ENCODE measurements around the gene SLC6A4.
"Not testable (repeated sequence)": the region's sequence is repeated elsewhere in the genome, so short reads cannot be mapped to it uniquely, and the experiment has no call there.

The SLC6A4 gene

GRCh38 chr17:30241051-30241450 lies 5.6 kb upstream of the SLC6A4 start:
- DNase-seq = no peak
- intact Hi-C loops (cut with DNase I) = no loop called here

DNA sequence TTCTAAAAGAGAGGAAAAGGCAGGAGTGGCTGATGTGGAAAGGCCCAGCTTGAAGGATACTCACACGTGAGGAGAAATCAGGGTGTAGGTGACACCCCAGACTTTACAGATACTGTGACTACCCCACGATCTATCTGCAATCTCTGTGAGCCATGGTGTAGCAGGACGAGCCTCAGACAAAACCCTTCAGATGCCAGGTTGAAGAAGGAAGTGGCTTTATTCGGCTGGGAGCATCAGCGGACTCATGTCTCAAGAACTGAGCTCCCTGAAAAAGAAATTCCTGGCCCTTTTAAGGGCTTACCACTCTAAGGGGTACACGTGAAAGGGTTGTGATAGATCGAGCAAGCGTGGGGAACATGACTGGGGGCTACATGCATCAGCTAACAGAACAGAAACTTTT lies 4.7 kb upstream of the SLC6A4 start:
- intact Hi-C loops (cut with DNase I) = no loop called here
- no peak for DNase-seq

GRCh38 chr17:30239089-30239462 lies 3.6 kb upstream of the SLC6A4 start:
- DNase-seq = no peak
- intact Hi-C loops (cut with DNase I) = no loop called here

GRCh38 chr17:30238387-30239088 lies 3.0 kb upstream of the SLC6A4 start:
- intact Hi-C loops (cut with DNase I) = no loop called here
- no peak for DNase-seq

GRCh38 chr17:30238003-30238344 lies 2.5 kb upstream of the SLC6A4 start:
- DNase-seq = no peak
- intact Hi-C loops (cut with DNase I) = no loop called here

- no peak for DNase-seq
- intact Hi-C loops (cut with DNase I) = no loop called here
These were observed 2.0 kb upstream of the SLC6A4 start for GRCh38 chr17:30237296-30238002.

DNA sequence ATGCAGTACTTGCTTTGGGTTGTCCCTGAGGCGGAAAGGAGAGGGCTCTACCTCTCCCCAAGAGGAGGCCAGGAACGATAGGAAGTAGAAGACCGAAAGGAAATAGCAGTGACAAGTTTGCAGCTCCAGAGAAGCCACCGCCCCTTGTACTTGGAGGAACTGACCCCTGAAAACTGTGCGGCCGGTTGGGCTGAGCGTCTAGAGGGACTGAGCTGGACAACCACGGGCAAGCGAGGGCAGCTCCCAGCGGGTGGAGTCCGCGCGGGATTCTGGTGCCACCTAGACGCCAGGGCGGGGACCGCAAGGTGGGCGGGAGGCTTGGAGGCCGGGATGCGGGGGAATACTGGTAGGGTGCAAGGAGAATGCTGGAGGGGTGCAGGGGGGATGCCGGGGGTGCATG lies 1.3 kb upstream of the SLC6A4 start:
- intact Hi-C loops (cut with DNase I) = no loop called here
- DNase-seq = peak in 40 of 42 donors; percentile 7 to 77 (median 34)

DNA sequence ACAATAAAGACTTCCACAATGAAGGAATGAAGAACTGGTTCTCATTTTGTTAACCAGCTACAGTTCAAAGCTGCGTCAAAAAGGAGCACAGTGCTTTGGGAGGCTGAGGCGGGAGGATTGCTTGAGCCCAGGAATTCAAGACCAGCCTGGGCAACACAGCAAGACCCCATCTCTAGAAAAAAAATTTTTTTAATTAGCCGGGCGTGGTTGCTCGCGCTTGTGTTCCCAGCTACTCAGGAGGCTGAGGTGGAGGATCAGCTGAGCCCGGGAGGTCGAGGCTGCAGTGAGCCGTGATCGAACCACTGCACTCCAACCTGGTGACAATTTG lies 764 bp upstream of the SLC6A4 start:
- intact Hi-C loops (cut with DNase I) = no loop called here
- DNase-seq = no peak

- intact Hi-C loops (cut with DNase I) = no loop called here
- DNase-seq = no peak
These were observed 533 bp downstream of the SLC6A4 start for GRCh38 chr17:30234964-30235363.

GRCh38 chr17:30234296-30234695 lies 1.2 kb downstream of the SLC6A4 start:
- no peak for DNase-seq
- intact Hi-C loops (cut with DNase I) = no loop called here

DNA sequence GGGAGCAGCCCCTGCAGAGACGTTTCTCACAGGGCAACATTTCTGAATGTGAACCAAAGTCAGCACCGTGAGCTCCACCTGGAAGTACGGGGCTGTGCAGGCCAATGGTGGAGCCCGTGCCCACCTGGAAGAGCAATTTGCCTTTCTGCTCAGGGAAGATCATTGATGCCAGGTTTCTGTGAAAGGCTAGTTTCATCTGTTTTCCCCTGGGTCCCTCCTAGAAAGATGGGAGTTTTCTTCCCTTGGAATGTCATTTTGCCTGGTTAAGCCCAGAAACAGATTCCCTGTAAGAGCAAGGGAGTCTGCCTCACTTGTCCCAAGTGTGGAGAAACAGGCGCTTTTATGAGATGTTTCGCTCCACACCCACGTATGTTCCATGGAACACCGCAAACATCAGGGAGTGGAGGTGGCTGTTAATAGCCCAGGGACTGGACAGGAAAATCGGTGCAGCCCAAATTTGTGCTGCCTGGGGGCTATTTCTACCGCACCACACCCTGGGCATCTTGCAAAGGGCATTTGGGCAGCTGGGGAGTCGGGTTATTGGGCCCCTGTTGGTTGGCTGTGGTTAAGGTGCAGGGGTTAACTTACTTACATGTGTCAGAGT lies 2.6 kb downstream of the SLC6A4 start:
- intact Hi-C loops (cut with DNase I) = no loop called here
- no peak for DNase-seq

GRCh38 chr17:30232015-30232823 lies 3.3 kb downstream of the SLC6A4 start:
- intact Hi-C loops (cut with DNase I) = no loop called here
- no peak for DNase-seq

- no peak for DNase-seq
- intact Hi-C loops (cut with DNase I) = no loop called here
These were observed 4.8 kb downstream of the SLC6A4 start for GRCh38 chr17:30230596-30231125.

DNA sequence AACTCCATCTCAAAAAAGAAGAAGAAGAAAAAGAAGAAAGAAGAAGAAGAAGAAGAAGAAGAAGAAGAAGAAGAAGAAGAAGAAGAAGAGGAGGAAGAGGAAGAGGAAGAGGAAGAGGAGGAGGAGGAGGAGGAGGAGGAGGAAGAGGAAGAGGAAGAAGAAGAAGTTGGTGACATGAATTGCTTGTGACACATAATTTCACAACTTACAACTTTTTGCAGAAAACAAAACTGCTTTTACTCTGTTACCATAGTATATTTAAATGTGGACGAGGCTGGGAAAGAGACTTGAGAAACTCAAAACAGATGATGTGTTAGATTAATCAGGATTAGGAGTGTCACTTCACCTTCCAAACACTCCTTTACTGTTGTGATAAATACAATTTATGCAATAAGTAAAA lies 5.5 kb downstream of the SLC6A4 start:
- intact Hi-C loops (cut with DNase I); DNase-seq: not testable (repeated sequence)

GRCh38 chr17:30229012-30229411 lies 6.5 kb downstream of the SLC6A4 start:
- DNase-seq = no peak
- intact Hi-C loops (cut with DNase I) = no loop called here

- intact Hi-C loops (cut with DNase I) = no loop called here
- no peak for DNase-seq
These were observed 7.5 kb downstream of the SLC6A4 start for GRCh38 chr17:30228011-30228410.

- DNase-seq = no peak
- intact Hi-C loops (cut with DNase I) = no loop called here
These were observed 8.6 kb downstream of the SLC6A4 start for GRCh38 chr17:30226878-30227277.

GRCh38 chr17:30225919-30226553 lies 9.5 kb downstream of the SLC6A4 start:
- intact Hi-C loops (cut with DNase I) = no loop called here
- DNase-seq = no peak

GRCh38 chr17:30225112-30225511 lies 10.4 kb downstream of the SLC6A4 start:
- intact Hi-C loops (cut with DNase I) = no loop called here
- DNase-seq = no peak

All from head of caudate nucleus (tissue), 42 donors.